GM13977 (cell line): ENCODE results near the gene FREM2.

Experiments
- DNase-seq: peaks from one replicate; pipeline ENCODE4 v3.0.0; 2012; ENCODE audit warnings: low spot score
- CTCF ChIP-seq: IDR thresholded peaks from 2 replicates; pipeline ENCODE4 v1.5.1; 2012; ENCODE audit warnings: mild to moderate bottlenecking, control low read depth; ENCODE audit not compliant: insufficient read depth; ENCODE audit errors: extremely low read depth, missing control alignments
- in situ Hi-C: fragments of 300-500 bp; cut with MboI; formaldehyde crosslinking; loops from one replicate; pipeline ENCODE4 v1.12.0; 2022; ENCODE audit warnings: low sequenced_read_pairs, low pct_unique_long_range_greater_than_20kb, mixed read lengths, inconsistent platforms; ENCODE audit not compliant: unreplicated experiment

FREM2 gene

DNA sequence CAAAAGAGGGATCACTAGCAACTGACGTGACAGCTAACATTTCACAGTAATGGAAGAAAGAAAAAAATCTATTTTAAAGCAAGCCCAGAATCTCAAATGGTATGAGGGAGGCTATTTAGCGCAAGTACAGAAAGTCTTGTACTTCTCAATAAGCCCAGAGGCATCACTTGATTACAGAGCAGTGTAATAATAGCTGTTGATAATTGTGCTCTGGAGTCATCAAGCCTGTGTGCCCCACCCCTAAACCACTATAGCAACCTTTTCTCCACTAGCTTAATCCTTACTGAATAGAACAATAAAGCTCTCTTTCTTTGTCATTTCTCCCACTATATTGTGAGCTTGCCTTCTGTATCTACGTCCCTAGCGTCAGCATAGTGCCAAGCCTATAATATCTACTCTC lies 56.6 kb downstream of the FREM2 start:
- in situ Hi-C loops = no loop called here
- no peak for DNase-seq
- no peak for TF ChIP-seq CTCF

DNA sequence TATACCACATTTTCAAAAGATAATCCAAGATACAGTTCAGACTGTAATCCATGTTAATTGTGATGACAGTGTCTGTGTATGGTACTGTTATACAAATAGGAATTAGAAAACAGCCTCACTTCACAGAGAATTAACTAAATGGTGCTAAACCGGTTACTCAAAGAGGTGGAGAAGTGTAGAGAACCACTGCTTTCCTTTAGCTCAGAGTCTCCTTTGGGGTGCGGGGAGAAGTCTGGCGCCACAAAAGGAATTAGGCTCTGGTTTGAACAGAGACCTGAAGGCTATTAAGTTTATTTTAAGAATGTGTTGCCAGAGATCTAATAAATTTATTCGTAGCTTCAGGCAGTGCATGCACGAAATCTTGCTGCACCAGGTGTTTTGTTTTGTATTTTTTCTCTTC lies 65.8 kb downstream of the FREM2 start:
- in situ Hi-C loops = no loop called here
- no peak for TF ChIP-seq CTCF
- no peak for DNase-seq

DNA sequence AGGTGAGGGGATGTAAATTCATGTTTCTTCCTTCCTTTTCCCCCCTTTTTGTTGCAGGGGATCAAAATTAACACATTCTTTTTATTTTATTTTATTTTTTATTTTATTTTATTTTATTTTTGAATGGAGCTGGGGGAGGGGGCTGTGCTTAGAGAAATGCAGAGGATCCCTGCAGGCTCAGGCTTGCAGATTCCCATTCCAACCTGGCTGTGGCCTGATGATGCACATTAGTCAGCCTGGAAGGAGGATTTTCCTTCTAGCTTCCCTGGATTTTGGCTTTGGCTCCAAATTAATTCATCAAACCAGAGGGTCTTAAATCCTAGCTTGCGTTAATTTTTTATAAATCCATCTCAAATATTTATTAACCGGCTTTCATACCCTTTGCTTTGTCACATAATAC lies 67.0 kb downstream of the FREM2 start:
- DNase-seq = no peak
- no peak for TF ChIP-seq CTCF
- in situ Hi-C loops = no loop called here

GRCh38 chr13:38755793-38756192 lies 68.9 kb downstream of the FREM2 start:
- in situ Hi-C loops = no loop called here
- no peak for DNase-seq
- no peak for TF ChIP-seq CTCF

- in situ Hi-C loops = no loop called here
- TF ChIP-seq CTCF = no peak
- no peak for DNase-seq
Observed at GRCh38 chr13:38758277-38758676, 71.4 kb downstream of the FREM2 start.

GRCh38 chr13:38759390-38759789 lies 72.5 kb downstream of the FREM2 start:
- no peak for DNase-seq
- no peak for TF ChIP-seq CTCF
- in situ Hi-C loops = no loop called here
